RWPE1 (cell line): Measurements from ENCODE around the gene RPUSD3.

Experiments used
- CTCF ChIA-PET: fragments of 350-600 bp; sonication (Branson Sonifier 250); formaldehyde crosslinking; extraction: SDS; loops from one replicate; lab custom pipeline; 2021; lab: Yijun Ruan, JAX
- POLR2A ChIA-PET: fragments of 400-600 bp; formaldehyde crosslinking; extraction: SDS; loops from one replicate; lab custom pipeline; 2020; ENCODE audit warnings: antibody characterized with exemption; ENCODE audit not compliant: low non-redundant PET; lab: Yijun Ruan, JAX
- DNase-seq: peaks from one replicate; pipeline ENCODE4 v3.0.0; 2012; ENCODE audit warnings: low spot score
- H3K27ac ChIP-seq: fragments of 450-650 bp; 2 replicates; pipeline ENCODE4 v1.5.1; 2017
- CTCF ChIP-seq: fragments of 450-650 bp; conservative IDR thresholded peaks from 2 replicates; pipeline ENCODE4 v1.5.1; 2017; ENCODE audit warnings: low read depth, mild to moderate bottlenecking

The RPUSD3 gene

GRCh38 chr3:9797196-9797945, 46.4 kb downstream of the RPUSD3 start:
- ChIA-PET POLR2A (no interaction called here), CTCF (no interaction called here)
- TF ChIP-seq CTCF, result no peak
- no peak for DNase-seq
- no peak overlapping the region for H3K27ac ChIP-seq

DNA sequence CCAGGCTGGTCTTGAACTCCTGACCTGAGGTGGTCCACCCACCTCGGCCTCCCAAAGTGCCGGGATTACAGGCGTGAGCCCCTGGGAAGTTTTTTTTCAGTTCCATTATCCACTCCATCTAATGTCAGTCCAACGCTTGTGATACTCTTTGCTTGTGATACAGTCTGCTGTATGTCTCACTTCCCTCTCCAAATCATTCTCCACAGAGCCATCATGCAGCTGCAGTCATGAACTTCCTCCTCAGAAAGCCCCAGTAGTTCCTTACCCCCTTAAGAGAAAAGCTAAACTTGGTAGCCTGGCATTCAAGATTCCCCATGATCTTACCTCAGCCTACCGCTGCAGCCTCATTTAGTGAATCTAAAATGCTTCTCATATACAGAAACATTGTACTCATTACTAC, 48.6 kb downstream of the RPUSD3 start:
- TF ChIP-seq CTCF, result no peak
- CTCF ChIA-PET, result no interaction called here
- no peak for DNase-seq
- POLR2A ChIA-PET, result interaction anchor here (0.5 kb wide), 1 partner anchor 35 kb away, joined by 4 read pairs; no protein-coding TSS in a partner anchor
- H3K27ac ChIP-seq, result no peak overlapping the region

DNA sequence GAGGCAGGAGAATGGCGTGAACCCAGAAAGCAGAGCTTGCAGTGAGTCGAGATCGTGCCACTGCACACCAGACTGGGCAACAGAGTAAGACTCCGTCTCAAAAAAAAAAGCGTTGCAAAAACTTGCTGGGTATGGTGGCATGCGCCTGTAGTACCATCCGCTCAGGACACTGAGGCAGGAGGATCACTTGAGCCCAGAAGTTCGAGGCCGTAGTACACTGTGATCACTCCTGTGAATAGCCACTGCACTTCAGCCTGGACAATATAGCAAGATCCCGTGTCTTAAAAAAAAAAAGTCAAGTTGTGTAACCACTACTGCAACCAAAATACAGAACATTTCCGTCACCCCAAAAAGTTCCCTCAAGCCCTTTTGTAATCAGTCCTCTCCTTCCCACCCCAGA, 49.4 kb downstream of the RPUSD3 start:
- ChIA-PET CTCF (no interaction called here), POLR2A (interaction anchor here (0.9 kb wide), 1 partner anchor 9 kb away, joined by 3 read pairs; no protein-coding TSS in a partner anchor)
- TF ChIP-seq CTCF, result no peak
- no peak for DNase-seq
- H3K27ac ChIP-seq, result no peak overlapping the region

DNA sequence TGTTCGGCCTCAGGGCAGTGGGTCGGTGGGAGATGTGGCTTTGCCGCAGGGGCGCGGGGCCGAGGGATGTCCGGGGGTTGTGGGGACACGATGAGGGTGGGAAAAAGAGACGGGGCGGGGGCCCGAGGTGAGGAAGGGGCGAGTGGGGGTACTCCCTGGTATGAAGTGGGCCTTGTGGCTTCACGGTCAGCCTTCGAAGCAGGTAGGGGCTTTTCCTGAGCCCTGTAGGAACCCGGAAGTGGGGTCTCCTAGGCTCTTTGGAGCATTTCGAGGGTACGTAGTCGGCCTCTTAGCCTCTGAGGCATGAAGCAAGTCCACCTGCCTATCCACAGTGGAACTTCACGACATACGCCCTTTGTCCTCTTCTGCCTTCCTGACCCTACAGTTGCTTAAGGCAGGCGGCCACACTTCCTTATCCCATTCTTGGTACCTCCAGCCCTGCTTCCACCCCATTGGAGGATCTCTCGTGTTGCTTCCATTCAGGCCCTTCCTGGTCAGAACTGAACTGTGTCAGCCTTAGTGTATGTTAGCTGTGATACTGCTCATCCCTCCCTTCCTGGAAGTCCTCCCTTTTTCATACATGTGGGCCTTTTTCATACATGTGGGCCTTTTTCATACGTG, 50.5 kb downstream of the RPUSD3 start:
- ChIA-PET POLR2A (interaction anchor here (0.6 to 0.9 kb wide), 2 partner anchors 10 to 172 kb away, joined by 3 read pairs; no protein-coding TSS in a partner anchor), CTCF (interaction anchor here (0.6 to 0.7 kb wide), 3 partner anchors 21 to 290 kb away, joined by 4 to 5 read pairs (median 4); no protein-coding TSS in a partner anchor)
- H3K27ac ChIP-seq, result peak overlapping the region; percentile 91
- no peak for TF ChIP-seq CTCF
- DNase-seq, result no peak

GRCh38 chr3:9792405-9793160, 51.2 kb downstream of the RPUSD3 start, which contains the start of the genes ARPC4 and TADA3:
TSS of gene ARPC4 (plus strand) at chr3:9793082. CDS start at chr3:9793122, 40 bp downstream.
TSS of gene TADA3 (minus strand) at chr3:9792473. CDS start at chr3:9791466, 1,007 bp downstream.
- ChIA-PET POLR2A (interaction anchor here (0.6 kb wide), 1 partner anchor 173 kb away, joined by 3 read pairs; no protein-coding TSS in a partner anchor), CTCF (interaction anchor here (0.6 kb wide), 1 partner anchor 21 kb away, joined by 4 read pairs; no protein-coding TSS in a partner anchor)
- peak; percentile 89 for DNase-seq
- H3K27ac ChIP-seq, result peak within 1 kb of the TSS; percentile 91
- TF ChIP-seq CTCF, result no peak
